Measurements from ENCODE around the gene PTPRD. TPM values are rescaled to one million over a fixed set of nuclear protein-coding genes. Genes with fewer than 3 reads are reported as not detected.

The PTPRD gene
- total and polyA plus RNA-seq, 2 donors from 2014 or later, result 6.4 to 78.9 TPM

DNA sequence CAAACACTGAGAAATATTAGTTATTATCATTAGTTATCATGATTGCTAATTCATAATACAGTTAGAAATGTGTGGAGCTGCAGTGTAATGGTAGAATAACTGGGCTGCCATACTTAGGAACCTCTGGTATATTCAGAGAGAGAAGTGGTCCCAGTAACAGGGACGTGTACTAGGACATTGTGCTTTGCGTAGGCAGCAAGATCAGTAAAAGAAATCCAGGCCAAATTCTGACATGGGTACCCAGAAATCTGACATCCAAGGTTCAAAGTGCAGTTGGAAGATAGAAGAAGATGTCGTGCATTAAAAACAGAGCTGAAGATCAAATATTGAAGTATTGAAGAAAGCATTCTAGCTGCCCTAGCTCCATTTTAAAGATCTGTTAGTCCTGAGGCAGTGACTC lies 1652.5 kb downstream of the PTPRD start:
- no peak for DNase-seq
- Histone ChIP-seq H3K9ac (ENCODE audit: low read length in 3 of 3) (no peak overlapping the region), H3K4me3 (ENCODE audit: low read length in 3 of 3) (no peak overlapping the region), H3K9me3 (ENCODE audit: control insufficient read depth in 2 of 3, insufficient read depth in 1 of 3, low read length in 3 of 3) (no peaks in the 10 kb centered on the region), H3K27me3 (ENCODE audit: control insufficient read depth, insufficient read depth, low read length) (no peaks in the 10 kb centered on the region), H3K4me1 (ENCODE audit: control insufficient read depth in 2 of 3, insufficient read depth in 2 of 3, low read depth in 1 of 3, low read length in 3 of 3) (peaks cover 0 to 2% (median 0%) of the 10 kb centered on the region in 3 donors), H3K27ac (ENCODE audit: low read depth in 2 of 2, low read length in 2 of 2) (no peak overlapping the region), H3K36me3 (ENCODE audit: control insufficient read depth in 2 of 3, insufficient read depth in 3 of 3, low read length in 3 of 3) (no peaks in the 10 kb centered on the region)
- FAIRE-seq, result no peak
- TF ChIP-seq, protein P1, sequence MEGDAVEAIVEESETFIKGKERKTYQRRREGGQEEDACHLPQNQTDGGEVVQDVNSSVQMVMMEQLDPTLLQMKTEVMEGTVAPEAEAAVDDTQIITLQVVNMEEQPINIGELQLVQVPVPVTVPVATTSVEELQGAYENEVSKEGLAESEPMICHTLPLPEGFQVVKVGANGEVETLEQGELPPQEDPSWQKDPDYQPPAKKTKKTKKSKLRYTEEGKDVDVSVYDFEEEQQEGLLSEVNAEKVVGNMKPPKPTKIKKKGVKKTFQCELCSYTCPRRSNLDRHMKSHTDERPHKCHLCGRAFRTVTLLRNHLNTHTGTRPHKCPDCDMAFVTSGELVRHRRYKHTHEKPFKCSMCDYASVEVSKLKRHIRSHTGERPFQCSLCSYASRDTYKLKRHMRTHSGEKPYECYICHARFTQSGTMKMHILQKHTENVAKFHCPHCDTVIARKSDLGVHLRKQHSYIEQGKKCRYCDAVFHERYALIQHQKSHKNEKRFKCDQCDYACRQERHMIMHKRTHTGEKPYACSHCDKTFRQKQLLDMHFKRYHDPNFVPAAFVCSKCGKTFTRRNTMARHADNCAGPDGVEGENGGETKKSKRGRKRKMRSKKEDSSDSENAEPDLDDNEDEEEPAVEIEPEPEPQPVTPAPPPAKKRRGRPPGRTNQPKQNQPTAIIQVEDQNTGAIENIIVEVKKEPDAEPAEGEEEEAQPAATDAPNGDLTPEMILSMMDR (IDR thresholded peaks at IDR 0.05; ENCODE audit: borderline replicate concordance, extremely low read depth, insufficient read depth), result no peak
- intact Hi-C loops (cut with DNase I), result no loop called here

DNA sequence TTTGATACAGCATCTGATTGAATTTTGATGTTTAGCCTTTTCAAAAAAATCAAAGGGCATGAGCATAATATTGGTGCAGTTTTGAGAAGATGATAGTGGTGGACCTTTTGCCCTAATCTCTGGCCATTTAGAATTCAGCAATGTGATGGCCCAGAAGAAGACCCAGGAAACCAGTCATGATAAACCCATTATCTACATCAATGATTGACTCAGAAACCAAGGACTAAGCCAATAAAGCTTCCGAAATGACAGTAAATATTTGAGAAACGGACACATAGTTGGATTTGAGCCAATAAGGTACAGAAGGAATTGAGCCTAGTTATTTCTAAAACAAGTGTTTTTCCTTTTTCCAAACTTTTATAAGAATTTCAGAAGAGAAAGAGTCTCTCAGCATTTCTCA lies 1654.4 kb downstream of the PTPRD start:
- intact Hi-C loops (cut with DNase I), result no loop called here
- peaks cover 0 to 2% (median 0%) of the 10 kb centered on the region in 3 donors for H3K4me1 ChIP-seq (ENCODE audit: control insufficient read depth in 2 of 3, insufficient read depth in 2 of 3, low read depth in 1 of 3, low read length in 3 of 3)
- H3K27ac ChIP-seq (ENCODE audit: low read depth in 2 of 2, low read length in 2 of 2), result no peak overlapping the region
- no peaks in the 10 kb centered on the region for H3K27me3 ChIP-seq (ENCODE audit: control insufficient read depth, insufficient read depth, low read length)
- FAIRE-seq, result no peak
- no peaks in the 10 kb centered on the region for H3K9me3 ChIP-seq (ENCODE audit: control insufficient read depth in 2 of 3, insufficient read depth in 1 of 3, low read length in 3 of 3)
- TF ChIP-seq, protein P1 (IDR thresholded peaks at IDR 0.05; ENCODE audit: borderline replicate concordance, extremely low read depth, insufficient read depth), result no peak
- DNase-seq, result no peak
- H3K36me3 ChIP-seq (ENCODE audit: control insufficient read depth in 2 of 3, insufficient read depth in 3 of 3, low read length in 3 of 3), result no peaks in the 10 kb centered on the region
- H3K9ac ChIP-seq (ENCODE audit: low read length in 3 of 3), result no peak overlapping the region
- no peak overlapping the region for H3K4me3 ChIP-seq (ENCODE audit: low read length in 3 of 3)

DNA sequence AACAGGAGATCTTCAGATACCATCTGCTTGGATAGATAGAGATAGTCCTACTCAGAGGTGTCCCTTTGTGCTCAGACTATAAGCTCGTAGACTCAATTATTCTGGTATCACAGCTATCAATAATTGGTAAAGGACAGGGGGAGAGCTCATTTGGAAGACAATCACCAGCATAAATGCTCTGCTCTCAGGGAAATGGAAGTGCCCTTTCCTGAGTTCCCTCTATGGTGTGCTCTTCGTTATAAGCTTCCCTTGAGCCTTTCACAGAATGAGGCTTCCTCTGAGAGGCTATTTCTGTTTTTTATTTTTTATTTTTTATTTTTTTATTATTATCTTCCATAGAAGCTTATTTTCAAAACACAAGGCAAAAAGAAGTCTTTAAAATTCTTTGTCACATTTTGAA lies 1657.5 kb downstream of the PTPRD start:
- no peaks in the 10 kb centered on the region for H3K36me3 ChIP-seq (ENCODE audit: control insufficient read depth in 2 of 3, insufficient read depth in 3 of 3, low read length in 3 of 3)
- FAIRE-seq (no peak), DNase-seq (no peak)
- H3K4me3 ChIP-seq (ENCODE audit: low read length in 3 of 3), result no peak overlapping the region
- H3K9me3 ChIP-seq (ENCODE audit: control insufficient read depth in 2 of 3, insufficient read depth in 1 of 3, low read length in 3 of 3), result no peaks in the 10 kb centered on the region
- no peaks in the 10 kb centered on the region for H3K27me3 ChIP-seq (ENCODE audit: control insufficient read depth, insufficient read depth, low read length)
- H3K4me1 ChIP-seq (ENCODE audit: control insufficient read depth in 2 of 3, insufficient read depth in 2 of 3, low read depth in 1 of 3, low read length in 3 of 3), result no peaks in the 10 kb centered on the region
- no peak overlapping the region for H3K27ac ChIP-seq (ENCODE audit: low read depth in 2 of 2, low read length in 2 of 2)
- intact Hi-C loops (cut with DNase I), result no loop called here
- TF ChIP-seq, protein P1 (IDR thresholded peaks at IDR 0.05; ENCODE audit: borderline replicate concordance, extremely low read depth, insufficient read depth), result no peak
- no peak overlapping the region for H3K9ac ChIP-seq (ENCODE audit: low read length in 3 of 3)

DNA sequence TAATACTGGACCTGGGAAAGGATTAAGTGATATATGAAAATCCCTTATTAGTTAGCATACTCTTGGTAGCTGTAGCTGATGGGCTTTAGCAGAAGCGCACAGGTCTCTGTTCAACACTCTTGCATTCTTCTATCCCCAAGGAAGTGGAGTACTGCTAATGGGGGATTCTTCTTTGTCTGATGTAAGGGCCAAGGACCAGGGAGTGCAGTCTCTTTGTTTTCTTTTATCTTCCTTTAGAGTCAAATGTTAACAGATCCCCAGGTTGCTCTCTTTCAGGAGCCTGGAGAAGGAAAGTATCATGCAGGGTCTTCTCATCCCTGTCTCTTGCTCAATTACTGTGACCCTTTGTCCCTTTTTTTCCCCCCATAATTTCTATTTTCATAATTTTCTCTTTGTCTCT lies 1666.3 kb downstream of the PTPRD start:
- FAIRE-seq, result no peak
- no peak overlapping the region for H3K27ac ChIP-seq (ENCODE audit: low read depth in 2 of 2, low read length in 2 of 2)
- H3K9ac ChIP-seq (ENCODE audit: low read length in 3 of 3), result no peak overlapping the region
- TF ChIP-seq, protein P1 (IDR thresholded peaks at IDR 0.05; ENCODE audit: borderline replicate concordance, extremely low read depth, insufficient read depth), result no peak
- no peak for DNase-seq
- intact Hi-C loops (cut with DNase I), result no loop called here
- no peaks in the 10 kb centered on the region for H3K4me1 ChIP-seq (ENCODE audit: control insufficient read depth in 2 of 3, insufficient read depth in 2 of 3, low read depth in 1 of 3, low read length in 3 of 3)
- H3K9me3 ChIP-seq (ENCODE audit: control insufficient read depth in 2 of 3, insufficient read depth in 1 of 3, low read length in 3 of 3), result no peaks in the 10 kb centered on the region
- H3K36me3 ChIP-seq (ENCODE audit: control insufficient read depth in 2 of 3, insufficient read depth in 3 of 3, low read length in 3 of 3), result no peaks in the 10 kb centered on the region
- no peak overlapping the region for H3K4me3 ChIP-seq (ENCODE audit: low read length in 3 of 3)
- no peaks in the 10 kb centered on the region for H3K27me3 ChIP-seq (ENCODE audit: control insufficient read depth, insufficient read depth, low read length)

All from kidney (tissue), 14 donors.